ENCODE results near the gene UNC13A.

UNC13A gene

GRCh38 chr19:17616686-17616960 lies 71.5 kb downstream of the UNC13A start:
- Histone ChIP-seq H4K20me1 (ENCODE audit: low read depth, low read length) (no peaks in the 10 kb centered on the region), H3K4me3 (ENCODE audit: insufficient read depth, low read length, poor library complexity, severe bottlenecking) (no peak overlapping the region), H3K79me2 (ENCODE audit: insufficient read depth, low read length) (no peaks in the 10 kb centered on the region), H3K27ac (ENCODE audit: low read depth, low read length) (no peak overlapping the region), H3K4me2 (ENCODE audit: low read depth, low read length, poor library complexity, severe bottlenecking) (no peak overlapping the region), H3K27me3 (ENCODE audit: low read length) (no peaks in the 10 kb centered on the region), H3F3A (ENCODE audit: insufficient read depth) (no peaks in the 10 kb centered on the region), H3K9ac (ENCODE audit: low read length) (no peak overlapping the region), H3K9me2 (replicated peaks; ENCODE audit: insufficient read depth, low read length) (no peaks in the 10 kb centered on the region), H3K9me3 (ENCODE audit: insufficient read depth, low read length) (no peaks in the 10 kb centered on the region), H2AFZ (ENCODE audit: low read depth, low read length, severe bottlenecking) (no peak overlapping the region), H3K36me3 (ENCODE audit: low read length) (no peaks in the 10 kb centered on the region)
- TF ChIP-seq EZH2phosphoT487 (conservative IDR thresholded peaks at IDR 0.05; ENCODE audit: low read length) = no peak
- TF ChIP-seq, protein P1, sequence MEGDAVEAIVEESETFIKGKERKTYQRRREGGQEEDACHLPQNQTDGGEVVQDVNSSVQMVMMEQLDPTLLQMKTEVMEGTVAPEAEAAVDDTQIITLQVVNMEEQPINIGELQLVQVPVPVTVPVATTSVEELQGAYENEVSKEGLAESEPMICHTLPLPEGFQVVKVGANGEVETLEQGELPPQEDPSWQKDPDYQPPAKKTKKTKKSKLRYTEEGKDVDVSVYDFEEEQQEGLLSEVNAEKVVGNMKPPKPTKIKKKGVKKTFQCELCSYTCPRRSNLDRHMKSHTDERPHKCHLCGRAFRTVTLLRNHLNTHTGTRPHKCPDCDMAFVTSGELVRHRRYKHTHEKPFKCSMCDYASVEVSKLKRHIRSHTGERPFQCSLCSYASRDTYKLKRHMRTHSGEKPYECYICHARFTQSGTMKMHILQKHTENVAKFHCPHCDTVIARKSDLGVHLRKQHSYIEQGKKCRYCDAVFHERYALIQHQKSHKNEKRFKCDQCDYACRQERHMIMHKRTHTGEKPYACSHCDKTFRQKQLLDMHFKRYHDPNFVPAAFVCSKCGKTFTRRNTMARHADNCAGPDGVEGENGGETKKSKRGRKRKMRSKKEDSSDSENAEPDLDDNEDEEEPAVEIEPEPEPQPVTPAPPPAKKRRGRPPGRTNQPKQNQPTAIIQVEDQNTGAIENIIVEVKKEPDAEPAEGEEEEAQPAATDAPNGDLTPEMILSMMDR (IDR thresholded peaks at IDR 0.05; ENCODE audit: insufficient read depth, low read length, poor library complexity, severe bottlenecking) = no peak

DNA sequence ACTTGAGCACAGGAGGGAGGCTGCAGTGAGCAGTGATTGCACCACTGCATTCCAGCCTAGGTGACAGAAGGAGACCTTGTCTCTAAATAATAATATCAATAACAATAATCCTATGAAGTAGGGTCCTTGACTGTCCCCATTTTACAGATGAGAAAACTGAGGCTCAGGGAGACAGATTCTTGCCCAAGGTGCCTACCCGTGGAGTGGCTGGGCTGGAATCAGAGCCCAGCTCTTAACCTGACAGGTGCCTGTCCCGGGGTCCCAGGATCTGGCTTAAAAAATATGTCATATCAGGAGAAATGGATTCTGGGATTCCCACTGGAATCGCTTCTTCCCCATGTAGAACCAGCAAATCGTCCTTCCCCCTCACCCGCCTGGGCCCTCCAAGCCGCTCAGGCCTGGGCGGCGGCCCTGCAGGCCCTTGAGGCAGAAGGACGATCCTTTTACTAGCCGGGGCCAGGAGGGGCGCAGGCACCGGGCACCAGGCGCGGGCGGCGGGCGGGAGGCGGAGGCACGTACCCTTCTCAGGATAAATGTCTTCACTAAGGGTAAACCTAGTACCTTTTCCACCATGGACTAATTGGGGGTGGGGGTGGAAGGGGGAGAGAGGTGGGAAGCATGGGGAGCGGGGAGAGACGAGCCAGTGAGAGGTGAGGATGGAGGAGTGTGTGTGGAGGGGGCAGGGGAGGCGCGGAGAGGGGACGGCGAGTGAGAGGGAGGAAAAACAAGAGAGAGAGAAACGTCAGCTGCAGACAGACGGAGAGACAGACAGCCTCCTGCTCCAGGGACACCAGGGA lies 72.1 kb downstream of the UNC13A start:
- Histone ChIP-seq H3K27ac (ENCODE audit: low read depth, low read length) (no peak overlapping the region), H3K79me2 (ENCODE audit: insufficient read depth, low read length) (no peaks in the 10 kb centered on the region), H3K4me3 (ENCODE audit: insufficient read depth, low read length, poor library complexity, severe bottlenecking) (no peak overlapping the region), H3K9me3 (ENCODE audit: insufficient read depth, low read length) (no peaks in the 10 kb centered on the region), H3K36me3 (ENCODE audit: low read length) (no peaks in the 10 kb centered on the region), H3K9me2 (replicated peaks; ENCODE audit: insufficient read depth, low read length) (no peaks in the 10 kb centered on the region), H2AFZ (ENCODE audit: low read depth, low read length, severe bottlenecking) (no peak overlapping the region), H3F3A (ENCODE audit: insufficient read depth) (no peaks in the 10 kb centered on the region), H3K27me3 (ENCODE audit: low read length) (no peaks in the 10 kb centered on the region), H3K9ac (ENCODE audit: low read length) (no peak overlapping the region), H3K4me2 (ENCODE audit: low read depth, low read length, poor library complexity, severe bottlenecking) (no peak overlapping the region), H4K20me1 (ENCODE audit: low read depth, low read length) (no peaks in the 10 kb centered on the region)
- TF ChIP-seq, protein P1 (IDR thresholded peaks at IDR 0.05; ENCODE audit: insufficient read depth, low read length, poor library complexity, severe bottlenecking) = no peak
- no peak for TF ChIP-seq EZH2phosphoT487 (conservative IDR thresholded peaks at IDR 0.05; ENCODE audit: low read length)

GRCh38 chr19:17614476-17614875 lies 73.7 kb downstream of the UNC13A start:
- no peak overlapping the region for H3K27ac ChIP-seq (ENCODE audit: low read depth, low read length)
- H3K79me2 ChIP-seq (ENCODE audit: insufficient read depth, low read length) = no peaks in the 10 kb centered on the region
- H3K27me3 ChIP-seq (ENCODE audit: low read length) = no peaks in the 10 kb centered on the region
- no peaks in the 10 kb centered on the region for H3F3A ChIP-seq (ENCODE audit: insufficient read depth)
- H3K9me3 ChIP-seq (ENCODE audit: insufficient read depth, low read length) = no peaks in the 10 kb centered on the region
- no peak for TF ChIP-seq EZH2phosphoT487 (conservative IDR thresholded peaks at IDR 0.05; ENCODE audit: low read length)
- TF ChIP-seq, protein P1 (IDR thresholded peaks at IDR 0.05; ENCODE audit: insufficient read depth, low read length, poor library complexity, severe bottlenecking) = no peak
- H2AFZ ChIP-seq (ENCODE audit: low read depth, low read length, severe bottlenecking) = no peak overlapping the region
- no peak overlapping the region for H3K4me2 ChIP-seq (ENCODE audit: low read depth, low read length, poor library complexity, severe bottlenecking)
- H3K36me3 ChIP-seq (ENCODE audit: low read length) = no peaks in the 10 kb centered on the region
- no peak overlapping the region for H3K9ac ChIP-seq (ENCODE audit: low read length)
- H3K9me2 ChIP-seq (replicated peaks; ENCODE audit: insufficient read depth, low read length) = no peaks in the 10 kb centered on the region
- H4K20me1 ChIP-seq (ENCODE audit: low read depth, low read length) = no peaks in the 10 kb centered on the region
- no peak overlapping the region for H3K4me3 ChIP-seq (ENCODE audit: insufficient read depth, low read length, poor library complexity, severe bottlenecking)
